Measurements from ENCODE around the gene NOL12.
"Not testable (repeated sequence)": the region's sequence is repeated elsewhere in the genome, so short reads cannot be mapped to it uniquely, and the experiment has no call there.

NOL12 gene

DNA sequence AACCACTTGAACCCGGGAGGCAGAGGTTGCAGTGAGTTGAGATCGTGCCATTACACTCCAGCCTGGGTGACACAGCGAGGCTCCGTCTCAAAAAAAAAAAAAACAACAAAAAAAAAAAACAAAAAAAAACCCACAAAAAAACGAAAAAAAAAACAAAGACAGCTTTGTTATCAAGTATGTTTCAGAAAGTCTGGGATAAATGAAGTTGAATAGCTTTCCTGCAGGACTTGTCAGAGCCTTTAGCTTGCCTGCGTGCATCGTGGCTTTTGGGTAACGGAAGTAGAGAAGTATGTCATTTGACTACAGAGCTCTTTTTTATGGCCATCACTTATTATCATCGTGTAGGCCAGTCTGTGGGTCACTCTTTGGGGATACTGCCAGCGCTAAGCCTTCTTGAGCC, 25.3 kb downstream of the NOL12 start:
- DNase-seq (ENCODE audit: extremely low spot score), result no peak
- TF ChIP-seq, protein P1, sequence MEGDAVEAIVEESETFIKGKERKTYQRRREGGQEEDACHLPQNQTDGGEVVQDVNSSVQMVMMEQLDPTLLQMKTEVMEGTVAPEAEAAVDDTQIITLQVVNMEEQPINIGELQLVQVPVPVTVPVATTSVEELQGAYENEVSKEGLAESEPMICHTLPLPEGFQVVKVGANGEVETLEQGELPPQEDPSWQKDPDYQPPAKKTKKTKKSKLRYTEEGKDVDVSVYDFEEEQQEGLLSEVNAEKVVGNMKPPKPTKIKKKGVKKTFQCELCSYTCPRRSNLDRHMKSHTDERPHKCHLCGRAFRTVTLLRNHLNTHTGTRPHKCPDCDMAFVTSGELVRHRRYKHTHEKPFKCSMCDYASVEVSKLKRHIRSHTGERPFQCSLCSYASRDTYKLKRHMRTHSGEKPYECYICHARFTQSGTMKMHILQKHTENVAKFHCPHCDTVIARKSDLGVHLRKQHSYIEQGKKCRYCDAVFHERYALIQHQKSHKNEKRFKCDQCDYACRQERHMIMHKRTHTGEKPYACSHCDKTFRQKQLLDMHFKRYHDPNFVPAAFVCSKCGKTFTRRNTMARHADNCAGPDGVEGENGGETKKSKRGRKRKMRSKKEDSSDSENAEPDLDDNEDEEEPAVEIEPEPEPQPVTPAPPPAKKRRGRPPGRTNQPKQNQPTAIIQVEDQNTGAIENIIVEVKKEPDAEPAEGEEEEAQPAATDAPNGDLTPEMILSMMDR (IDR thresholded peaks at IDR 0.05; ENCODE audit: control extremely low read depth, extremely low read depth, low read depth, missing control alignments), result no peak
- POLR2A ChIA-PET, result no interaction called here
- CTCF ChIA-PET, result interaction anchor here (0.8 to 1.6 kb wide), 4 partner anchors 13 to 105 kb away, joined by 3 to 4 read pairs (median 4); no protein-coding TSS in a partner anchor

DNA sequence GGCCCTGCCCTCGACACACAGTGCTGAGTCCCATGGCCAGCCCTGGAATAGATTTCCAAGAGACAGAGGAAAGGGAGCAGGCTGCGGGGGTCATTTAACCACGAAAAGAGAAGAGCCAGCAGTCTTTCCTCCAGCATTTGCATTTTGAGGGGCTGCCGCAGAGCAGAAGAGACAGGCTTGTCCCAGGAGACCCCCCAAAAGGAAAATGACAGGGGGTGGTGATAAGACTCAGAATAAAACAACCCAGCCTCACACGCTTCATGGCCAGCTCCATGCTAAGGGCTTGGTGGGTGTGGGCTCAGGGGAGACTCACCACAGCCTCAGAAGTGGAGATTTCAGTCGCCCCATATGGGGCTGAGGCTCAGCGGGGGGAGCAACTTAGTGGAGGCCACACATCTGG, 27.6 kb downstream of the NOL12 start:
- DNase-seq (ENCODE audit: extremely low spot score), result no peak
- POLR2A ChIA-PET, result no interaction called here
- TF ChIP-seq, protein P1 (IDR thresholded peaks at IDR 0.05; ENCODE audit: control extremely low read depth, extremely low read depth, low read depth, missing control alignments), result no peak
- CTCF ChIA-PET, result no interaction called here

DNA sequence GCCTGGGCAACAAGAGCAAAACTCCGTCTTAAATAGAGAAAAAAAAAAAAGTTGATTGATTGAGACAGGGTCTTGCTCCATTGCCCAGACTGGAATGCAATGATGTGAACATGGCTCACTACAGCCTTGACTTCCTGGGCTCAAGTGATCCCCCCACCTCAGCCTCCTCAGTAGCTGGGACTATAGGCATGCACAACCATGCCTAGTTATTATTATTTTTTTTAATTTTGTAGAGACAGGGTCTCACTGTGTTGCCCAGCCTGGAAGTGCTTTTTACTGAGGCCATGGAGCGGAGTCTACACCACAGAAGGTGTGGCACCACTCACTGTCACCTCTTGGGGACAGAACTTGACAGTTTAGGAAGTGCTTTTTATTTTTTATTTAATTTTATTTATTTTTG, 28.5 kb downstream of the NOL12 start:
- ChIA-PET CTCF (no interaction called here), POLR2A (no interaction called here)
- TF ChIP-seq, protein P1 (IDR thresholded peaks at IDR 0.05; ENCODE audit: control extremely low read depth, extremely low read depth, low read depth, missing control alignments), result no peak
- DNase-seq (ENCODE audit: extremely low spot score), result no peak

DNA sequence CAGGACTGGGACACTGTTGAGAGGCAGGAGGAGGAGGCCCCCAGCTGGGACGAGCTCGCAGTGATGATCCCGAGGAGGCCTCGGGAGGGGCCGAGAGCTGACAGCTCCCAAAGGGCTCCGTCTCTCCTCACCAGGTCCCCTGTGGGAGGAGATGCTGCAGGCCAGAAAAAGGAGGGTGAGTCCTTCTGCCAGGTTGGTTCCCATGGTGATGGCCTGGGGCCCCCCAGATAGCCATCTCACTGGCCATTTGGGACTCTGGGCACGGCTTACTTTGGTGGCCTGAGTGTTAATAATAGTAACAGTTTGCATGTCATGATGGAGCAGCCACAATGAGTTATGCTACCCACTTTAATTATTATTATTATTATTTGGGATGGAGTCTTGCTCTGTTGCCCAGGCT, 29.6 kb downstream of the NOL12 start:
- POLR2A ChIA-PET, result no interaction called here

DNA sequence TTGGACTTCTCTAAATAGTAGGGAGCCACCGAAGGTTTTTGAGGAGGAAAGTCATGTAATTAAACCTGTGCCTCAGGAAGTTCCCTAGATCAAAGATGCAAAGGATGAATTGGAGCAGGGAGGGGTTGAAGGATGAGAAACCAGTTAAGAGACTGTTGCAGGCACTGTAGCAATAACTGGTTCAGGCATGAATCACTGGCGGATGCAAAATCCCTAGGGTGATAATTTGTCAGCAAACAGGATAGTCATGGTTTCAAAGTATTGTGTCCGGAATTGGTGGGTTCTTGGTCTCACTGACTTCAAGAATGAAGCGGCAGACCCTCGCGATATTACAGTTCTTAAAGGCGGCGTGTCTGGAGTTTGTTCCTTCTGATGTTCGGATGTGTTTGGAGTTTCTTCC, 30.6 kb downstream of the NOL12 start:
- TF ChIP-seq, protein P1 (IDR thresholded peaks at IDR 0.05; ENCODE audit: control extremely low read depth, extremely low read depth, low read depth, missing control alignments), result no peak
- CTCF ChIA-PET, result no interaction called here
- no peak for DNase-seq (ENCODE audit: extremely low spot score)
- POLR2A ChIA-PET, result no interaction called here

More for the DNA sequence above, 29.6 kb downstream of the NOL12 start:
- TF ChIP-seq, protein P1 (IDR thresholded peaks at IDR 0.05; ENCODE audit: control extremely low read depth, extremely low read depth, low read depth, missing control alignments), result no peak
- DNase-seq (ENCODE audit: extremely low spot score), result no peak
- CTCF ChIA-PET, result interaction anchor here (1.1 kb wide), 1 partner anchor 73 kb away, joined by 3 read pairs; no protein-coding TSS in a partner anchor

DNA sequence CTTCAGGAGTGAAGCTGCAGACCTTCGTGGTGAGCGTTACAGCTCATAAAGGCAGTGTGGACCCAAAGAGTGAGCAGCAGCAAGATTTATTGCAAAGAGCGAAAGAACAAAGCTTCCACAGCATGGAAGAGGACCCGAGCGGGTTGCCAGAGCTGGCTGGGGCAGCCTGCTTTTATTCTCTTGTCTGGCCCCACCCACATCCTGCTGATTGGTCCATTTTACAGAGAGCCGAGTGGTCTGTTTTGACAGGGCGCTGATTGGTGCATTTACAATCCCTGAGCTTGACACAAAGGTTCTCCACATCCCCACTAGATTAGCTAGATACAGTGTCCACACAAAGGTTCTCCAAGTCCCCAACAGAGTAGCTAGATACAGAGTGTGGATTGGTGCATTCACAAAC, 31.1 kb downstream of the NOL12 start:
- DNase-seq (ENCODE audit: extremely low spot score); CTCF ChIA-PET; POLR2A ChIA-PET: not testable (repeated sequence)

DNA sequence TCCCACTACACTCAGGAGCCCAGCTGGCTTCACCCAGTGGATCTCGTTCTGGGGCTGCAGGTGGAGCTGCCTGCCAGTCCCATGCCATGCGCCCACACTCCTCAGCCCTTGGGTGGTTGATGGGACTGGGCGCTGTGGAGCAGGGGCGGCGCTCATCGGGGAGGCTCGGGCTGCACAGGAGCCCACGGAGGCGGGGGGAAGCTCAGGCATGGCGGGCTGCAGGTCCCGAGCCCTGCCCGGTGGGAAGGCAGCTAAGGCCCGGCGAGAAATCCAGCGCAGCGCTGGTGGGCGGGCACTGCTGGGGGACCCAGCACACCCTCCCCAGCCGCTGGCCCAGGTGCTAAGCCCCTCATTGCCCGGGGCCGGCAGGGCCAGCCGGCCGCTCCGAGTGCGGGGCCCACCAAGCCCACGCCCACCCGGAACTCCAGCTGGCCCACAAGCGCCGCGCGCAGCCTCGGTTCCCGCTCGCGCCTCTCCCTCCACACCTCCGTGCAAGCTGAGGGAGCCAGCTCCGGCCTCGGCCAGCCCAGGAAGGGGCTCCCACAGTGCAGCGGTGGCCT, 31.7 kb downstream of the NOL12 start:
- CTCF ChIA-PET, result interaction anchor here (0.8 kb wide), 1 partner anchor 19 kb away, joined by 3 read pairs; no protein-coding TSS in a partner anchor
- POLR2A ChIA-PET; DNase-seq (ENCODE audit: extremely low spot score): not testable (repeated sequence)

Measured in GM10248 (cell line).